Upper lobe of left lung (tissue), 4 donors: ENCODE results near the gene ATG2B.

Experiments
- EP300 ChIP-seq, 4 donors: sonication (generic); formaldehyde crosslinking; IDR thresholded peaks; one replicate each; pipeline ENCODE4 v1.5.1; 2017; ENCODE audit warnings: antibody characterized with exemption in 4 of 4, control low read depth in 2 of 4
- TF ChIP-seq, protein P1 (sequence below), 6 experiments: fragments of 450-650 bp in 4 of 6; fragments of 200-600 bp in 2 of 6; sonication (generic) in 2 of 6; IDR thresholded peaks; one replicate each; pipeline ENCODE4 v1.5.1; 2016 to 2019; ENCODE audit warnings: antibody characterized with exemption in 6 of 6

- TF ChIP-seq, protein P1, sequence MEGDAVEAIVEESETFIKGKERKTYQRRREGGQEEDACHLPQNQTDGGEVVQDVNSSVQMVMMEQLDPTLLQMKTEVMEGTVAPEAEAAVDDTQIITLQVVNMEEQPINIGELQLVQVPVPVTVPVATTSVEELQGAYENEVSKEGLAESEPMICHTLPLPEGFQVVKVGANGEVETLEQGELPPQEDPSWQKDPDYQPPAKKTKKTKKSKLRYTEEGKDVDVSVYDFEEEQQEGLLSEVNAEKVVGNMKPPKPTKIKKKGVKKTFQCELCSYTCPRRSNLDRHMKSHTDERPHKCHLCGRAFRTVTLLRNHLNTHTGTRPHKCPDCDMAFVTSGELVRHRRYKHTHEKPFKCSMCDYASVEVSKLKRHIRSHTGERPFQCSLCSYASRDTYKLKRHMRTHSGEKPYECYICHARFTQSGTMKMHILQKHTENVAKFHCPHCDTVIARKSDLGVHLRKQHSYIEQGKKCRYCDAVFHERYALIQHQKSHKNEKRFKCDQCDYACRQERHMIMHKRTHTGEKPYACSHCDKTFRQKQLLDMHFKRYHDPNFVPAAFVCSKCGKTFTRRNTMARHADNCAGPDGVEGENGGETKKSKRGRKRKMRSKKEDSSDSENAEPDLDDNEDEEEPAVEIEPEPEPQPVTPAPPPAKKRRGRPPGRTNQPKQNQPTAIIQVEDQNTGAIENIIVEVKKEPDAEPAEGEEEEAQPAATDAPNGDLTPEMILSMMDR (IDR thresholded peaks at IDR 0.05), result no peak
- no peak for TF ChIP-seq EP300 (IDR thresholded peaks at IDR 0.05)
These were observed 83.0 kb downstream of the ATG2B start for GRCh38 chr14:96280104-96280503.
